Hypothalamus (tissue), 51 donors: ENCODE data around the gene MEGF11.
A peak's percentile ranks its signal among the peaks of the same experiment; 100 is the strongest.

Source experiments
- DNase-seq, 51 donors: peaks; one replicate each; lab custom pipeline; 2025; lab: John Stamatoyannopoulos, UW

Gene MEGF11

DNA sequence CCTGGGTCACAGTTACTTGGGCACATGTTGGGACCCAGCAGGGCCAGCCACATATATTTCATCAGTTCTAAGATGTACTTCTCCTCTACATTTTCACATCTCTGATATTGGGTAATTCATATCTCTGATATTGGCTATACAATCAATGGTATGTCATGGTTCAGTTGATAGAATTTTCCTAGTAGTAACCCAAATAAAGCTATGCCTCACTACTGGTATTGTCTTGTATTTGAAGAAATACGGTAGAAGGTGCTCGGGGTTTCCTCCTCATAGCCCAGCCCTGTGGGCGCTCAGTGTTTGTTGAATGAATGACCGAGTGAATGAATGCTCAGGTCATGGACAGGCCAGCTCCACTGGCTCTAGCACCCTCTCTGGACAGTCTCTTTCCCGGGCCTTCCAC, 290.2 kb downstream of the MEGF11 start:
- no peak for DNase-seq

DNA sequence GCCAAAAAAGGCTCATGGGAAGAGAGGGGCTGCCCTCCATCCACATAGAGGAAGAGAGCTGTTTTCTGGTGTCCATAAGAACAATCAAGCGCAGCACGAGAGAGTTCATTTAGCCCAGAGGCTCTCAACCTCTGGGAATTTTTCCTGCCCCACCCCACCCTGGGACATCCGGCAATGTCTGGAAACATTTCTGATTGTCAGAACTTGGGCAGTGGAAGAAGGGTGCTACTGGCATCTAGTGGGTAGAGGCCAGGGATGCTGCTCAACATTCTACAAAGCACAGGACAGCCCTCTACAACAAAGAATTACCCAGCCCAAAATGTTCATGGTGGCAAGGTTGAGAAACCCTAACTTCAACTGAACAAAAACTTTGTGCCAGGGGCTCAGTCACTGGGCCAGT, 291.4 kb downstream of the MEGF11 start:
- no peak for DNase-seq

- DNase-seq: no peak
These were observed 293.0 kb downstream of the MEGF11 start for GRCh38 chr15:65960586-65960985.

- no peak for DNase-seq
These were observed 294.7 kb downstream of the MEGF11 start for GRCh38 chr15:65958835-65959234.

DNA sequence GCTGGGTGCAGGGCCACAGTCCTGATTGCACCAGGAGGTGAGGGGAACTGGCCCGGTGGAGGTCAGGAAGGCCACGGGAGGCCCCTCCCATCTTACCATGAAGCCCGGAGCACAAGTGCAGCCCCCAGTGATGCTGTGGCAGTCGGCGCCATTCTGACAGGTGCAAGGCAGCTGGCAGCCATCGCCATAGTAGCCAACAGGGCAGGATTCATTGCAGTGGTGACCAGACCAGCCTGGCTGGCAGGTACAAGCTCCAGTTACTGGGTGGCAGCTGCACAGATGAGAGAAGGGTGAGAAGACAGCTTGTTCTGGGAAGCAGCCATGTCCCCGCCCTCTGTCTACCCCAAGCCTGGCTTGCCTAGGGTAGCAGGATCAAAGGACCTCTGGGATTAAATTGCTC, 296.1 kb downstream of the MEGF11 start:
- no peak for DNase-seq

GRCh38 chr15:65956899-65957298, 296.7 kb downstream of the MEGF11 start:
- DNase-seq: no peak

DNA sequence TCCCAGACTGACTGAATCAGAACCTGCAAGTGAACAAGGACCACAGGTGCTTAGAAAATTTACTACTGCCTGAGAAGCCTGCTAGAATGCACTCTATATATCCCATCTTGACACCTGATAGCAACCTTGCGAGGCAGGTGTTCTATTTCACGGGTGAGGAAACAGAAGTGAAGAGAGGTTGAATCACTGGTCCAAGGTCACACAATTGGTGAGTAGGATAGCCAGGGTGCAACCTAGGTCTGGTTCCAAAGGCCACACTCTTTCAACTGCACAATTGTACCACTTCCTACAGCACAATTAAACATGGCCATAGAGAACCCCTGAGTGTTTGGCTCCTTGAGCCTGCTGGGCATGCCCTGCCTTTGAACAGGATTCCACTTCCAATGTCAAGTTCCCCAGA, 297.2 kb downstream of the MEGF11 start:
- no peak for DNase-seq

DNA sequence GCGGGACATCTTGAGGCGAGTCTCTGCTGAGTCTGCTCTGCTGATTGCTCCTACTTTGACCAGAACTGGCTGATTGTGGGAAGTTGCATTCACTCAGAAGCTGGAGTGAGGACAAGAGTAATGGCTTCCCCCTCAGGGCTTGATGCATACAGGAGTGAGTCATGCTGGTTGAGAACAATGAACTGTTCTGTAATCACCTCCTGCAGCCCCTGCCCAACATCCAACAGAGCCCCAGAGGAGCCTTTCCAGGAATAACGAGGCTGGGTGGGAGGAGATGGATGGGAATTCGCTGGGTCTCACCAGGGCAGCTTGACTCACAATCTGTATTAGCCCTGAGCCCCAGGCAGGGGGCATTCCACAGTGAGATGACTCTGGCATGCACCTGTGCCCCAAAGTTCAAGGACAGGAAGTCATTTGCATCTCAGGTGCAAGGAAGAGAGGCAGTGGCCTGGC, 299.2 kb downstream of the MEGF11 start:
- peak in 2 of 51 donors; percentile 20 to 23 for DNase-seq

- no peak for DNase-seq
These were observed 299.9 kb downstream of the MEGF11 start for GRCh38 chr15:65953622-65954021.

GRCh38 chr15:65952391-65953053, 301.0 kb downstream of the MEGF11 start:
- DNase-seq: no peak

DNA sequence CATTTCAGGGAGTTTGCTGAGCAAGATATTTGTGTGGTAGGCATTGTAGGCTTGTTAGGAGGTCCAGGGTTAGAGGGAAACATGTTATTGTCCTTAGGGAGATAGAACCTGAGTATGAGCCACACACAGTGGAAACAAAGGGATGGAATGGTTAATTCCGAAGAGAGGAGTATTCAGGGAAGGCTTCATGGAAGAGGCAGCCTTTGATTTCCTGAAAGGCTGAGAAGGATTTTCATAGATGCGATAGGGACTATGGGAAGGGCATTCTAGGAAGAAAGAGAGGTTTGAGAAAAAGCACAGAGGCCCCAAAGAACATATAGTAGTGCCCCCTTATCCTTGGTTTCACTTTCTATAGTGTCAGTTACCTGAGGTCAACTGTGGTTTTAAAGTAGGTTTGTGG, 302.5 kb downstream of the MEGF11 start:
- DNase-seq: no peak

- no peak for DNase-seq
These were observed 304.1 kb downstream of the MEGF11 start for GRCh38 chr15:65949491-65949890.

DNA sequence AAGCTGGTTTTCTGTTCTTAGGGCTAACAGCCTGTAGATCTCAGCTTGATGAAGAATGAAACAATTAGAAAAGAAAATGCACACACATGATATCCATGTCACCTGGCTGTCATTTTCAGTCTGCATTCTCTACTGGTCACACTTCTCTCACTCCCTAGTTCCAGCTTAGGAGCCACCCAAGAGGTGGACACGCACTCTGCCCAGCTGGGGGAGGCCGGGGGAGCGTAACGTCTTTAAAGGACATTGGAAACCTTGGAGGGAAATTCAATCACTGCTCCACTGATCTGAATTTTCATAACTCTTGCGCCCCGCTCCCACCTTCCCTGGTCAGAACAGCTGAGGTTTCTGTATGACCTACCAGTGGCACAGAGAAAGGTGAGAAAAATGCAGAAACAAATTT, 304.5 kb downstream of the MEGF11 start:
- DNase-seq: no peak

DNA sequence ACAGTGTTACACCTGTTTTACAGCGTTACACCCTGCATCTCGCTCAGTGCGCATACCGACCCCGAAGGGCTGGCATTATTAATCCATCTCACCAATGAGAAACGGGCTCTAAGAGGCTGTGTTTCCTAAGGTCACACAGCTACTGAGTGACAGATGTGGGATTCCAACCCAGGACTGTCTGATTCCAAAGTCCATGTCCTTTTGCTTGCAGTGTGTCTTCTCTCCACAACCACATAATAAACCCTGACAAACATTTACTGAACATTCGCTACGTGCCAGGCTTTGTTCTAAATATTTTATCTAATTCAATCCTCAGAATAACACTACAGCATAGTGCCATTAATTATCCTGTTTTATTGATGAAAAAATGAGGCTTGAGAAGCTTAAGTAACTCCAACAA, 305.2 kb downstream of the MEGF11 start:
- no peak for DNase-seq

GRCh38 chr15:65947041-65947440, 306.5 kb downstream of the MEGF11 start:
- no peak for DNase-seq

GRCh38 chr15:65945616-65946015, 307.9 kb downstream of the MEGF11 start:
- DNase-seq: no peak

GRCh38 chr15:65944404-65944803, 309.1 kb downstream of the MEGF11 start:
- DNase-seq: no peak

DNA sequence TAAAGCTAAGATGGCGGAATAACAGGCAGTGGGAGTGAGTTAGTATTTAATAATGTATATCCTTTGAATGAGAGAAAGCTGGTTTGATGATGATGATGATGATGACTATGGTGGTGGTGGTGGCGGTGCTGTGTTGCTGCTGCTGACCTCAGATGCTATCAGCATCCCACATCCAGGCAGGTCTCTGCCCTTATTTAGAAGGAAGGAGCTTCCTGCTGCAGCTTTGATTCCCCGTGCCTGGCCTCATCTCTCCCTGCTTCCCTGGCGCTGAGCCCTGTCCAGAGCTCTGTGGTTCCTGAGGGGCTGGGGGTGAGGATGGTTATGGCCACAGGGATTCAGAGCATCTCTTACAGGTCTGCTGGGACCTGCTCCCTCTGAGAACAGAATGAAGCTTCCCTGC, 311.1 kb downstream of the MEGF11 start:
- DNase-seq: no peak

- DNase-seq: no peak
These were observed 313.0 kb downstream of the MEGF11 start for GRCh38 chr15:65940618-65940909.

DNA sequence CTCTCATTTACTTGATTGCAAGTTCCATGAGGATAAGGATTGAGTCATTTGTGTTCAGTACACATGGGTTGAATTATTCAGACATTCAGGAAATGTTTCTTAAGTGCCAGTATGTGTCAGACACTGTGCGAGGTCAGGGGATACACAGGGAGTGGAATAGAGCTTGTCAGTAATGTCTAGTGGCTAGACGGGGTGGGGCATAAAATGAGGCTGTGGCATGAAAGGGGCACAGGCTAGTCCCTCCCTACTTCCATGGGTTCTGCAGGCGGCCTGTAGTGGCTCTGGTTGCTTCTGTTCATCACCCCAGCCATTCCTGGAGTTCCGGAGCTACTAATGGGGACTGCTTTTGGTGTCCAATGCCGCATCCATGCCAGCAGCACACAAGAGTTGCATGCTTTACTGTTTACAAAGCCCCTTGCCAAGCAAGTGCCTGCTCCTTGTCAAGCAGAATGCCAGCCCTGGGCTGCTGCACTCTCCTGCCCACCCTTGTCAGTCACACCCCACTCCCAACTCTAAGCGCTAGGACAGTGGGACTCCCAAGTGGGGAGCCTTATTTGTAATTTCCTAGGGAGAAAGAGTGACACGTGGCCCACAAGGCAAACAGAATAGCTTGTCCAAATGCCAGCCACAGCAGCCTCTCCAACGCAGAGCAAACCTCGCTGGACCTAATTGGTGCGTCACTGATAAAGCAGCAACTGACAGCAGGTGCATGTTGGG, 313.5 kb downstream of the MEGF11 start:
- peak in 1 of 51 donors; percentile 12 for DNase-seq

- no peak for DNase-seq
These were observed 314.9 kb downstream of the MEGF11 start for GRCh38 chr15:65938604-65939003.

- DNase-seq: peak in 26 of 51 donors; percentile 4 to 64 (median 28)
These were observed 316.1 kb downstream of the MEGF11 start for GRCh38 chr15:65937476-65937875.

GRCh38 chr15:65937054-65937453, 316.5 kb downstream of the MEGF11 start:
- DNase-seq: peak in 1 of 51 donors; percentile 27
